Measurements from ENCODE around the gene PLTP.
A peak's percentile ranks its signal among the peaks of the same experiment; 100 is the strongest.
"Not testable (repeated sequence)": the region's sequence is repeated elsewhere in the genome, so short reads cannot be mapped to it uniquely, and the experiment has no call there.

The PLTP gene

GRCh38 chr20:45919542-45920399 is 7.8 kb upstream of the PLTP start:
- no peak for DNase-seq (ENCODE audit: low spot score)

GRCh38 chr20:45918779-45919537 is 7.0 kb upstream of the PLTP start:
- no peak for DNase-seq (ENCODE audit: low spot score)

GRCh38 chr20:45918182-45918737 is 6.3 kb upstream of the PLTP start:
- DNase-seq (ENCODE audit: low spot score): no peak

- DNase-seq (ENCODE audit: low spot score): no peak
Measured at GRCh38 chr20:45917790-45918141, 5.8 kb upstream of the PLTP start.

DNA sequence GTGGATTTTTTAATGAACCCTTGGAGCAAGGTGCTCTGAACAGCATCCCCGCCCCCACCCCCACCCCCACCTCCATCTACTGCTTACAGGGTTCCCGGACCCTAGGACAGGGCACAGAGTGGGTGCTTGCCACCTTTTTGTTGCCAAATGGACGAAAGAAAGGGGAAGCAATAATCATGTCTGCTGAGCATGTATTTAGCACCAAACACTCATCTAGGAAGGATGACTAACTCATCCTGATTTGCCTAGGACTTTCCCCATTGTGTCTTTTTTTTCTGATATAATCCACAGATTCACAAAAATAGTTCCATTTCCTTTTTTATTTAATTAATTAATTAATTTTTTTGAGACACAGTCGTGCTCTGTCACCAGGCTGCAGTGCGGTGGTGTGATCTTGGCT is 1.2 kb upstream of the PLTP start:
- DNase-seq (ENCODE audit: low spot score): no peak

GRCh38 chr20:45912344-45912682 is 358 bp upstream of the PLTP start:
- DNase-seq (ENCODE audit: low spot score): no peak

- peak; percentile 93 for DNase-seq (ENCODE audit: low spot score)
Measured at GRCh38 chr20:45910670-45911485, 1.1 kb downstream of the PLTP start.

DNA sequence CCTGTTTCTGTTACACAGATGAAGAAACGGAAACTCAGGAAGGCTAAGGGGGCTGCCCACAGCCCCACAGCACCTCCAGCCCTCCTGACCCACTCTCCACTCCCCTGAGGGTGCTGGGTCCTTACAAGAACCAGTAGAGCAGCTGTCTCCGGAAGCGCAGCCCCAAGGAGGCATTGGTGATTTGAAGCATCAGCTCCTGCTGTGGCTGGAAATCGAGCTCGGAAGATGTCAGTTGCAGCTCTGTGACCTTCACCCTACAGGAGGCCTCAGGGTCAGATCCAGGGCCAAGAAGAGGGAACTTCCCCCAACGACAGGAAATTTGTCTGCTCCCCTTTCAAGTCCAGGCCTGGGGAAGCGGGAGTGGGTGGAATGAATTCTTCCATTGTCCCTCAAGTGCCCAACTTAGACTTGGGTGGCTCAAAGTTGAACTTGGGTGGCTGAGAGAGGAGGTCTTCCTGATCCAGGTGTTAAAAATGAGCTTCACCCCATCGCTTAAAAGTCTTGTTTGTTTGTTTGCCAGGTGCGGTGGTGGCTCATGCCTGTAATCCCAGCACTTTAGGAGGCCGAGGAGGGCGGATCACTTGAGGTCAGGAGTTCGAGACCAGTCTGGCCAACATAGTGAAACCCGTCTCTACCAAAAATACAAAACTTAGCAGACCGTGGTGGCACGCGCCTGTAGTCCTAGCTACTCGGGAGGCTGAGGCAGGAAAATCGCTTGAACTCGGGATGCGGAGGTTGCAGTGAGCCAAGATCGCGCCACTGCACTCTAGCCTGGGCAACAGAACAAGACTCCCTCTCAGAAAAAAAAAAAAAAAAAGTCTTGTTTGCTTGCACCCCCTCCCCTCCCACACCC is 1.9 kb downstream of the PLTP start:
- no peak for DNase-seq (ENCODE audit: low spot score)

DNA sequence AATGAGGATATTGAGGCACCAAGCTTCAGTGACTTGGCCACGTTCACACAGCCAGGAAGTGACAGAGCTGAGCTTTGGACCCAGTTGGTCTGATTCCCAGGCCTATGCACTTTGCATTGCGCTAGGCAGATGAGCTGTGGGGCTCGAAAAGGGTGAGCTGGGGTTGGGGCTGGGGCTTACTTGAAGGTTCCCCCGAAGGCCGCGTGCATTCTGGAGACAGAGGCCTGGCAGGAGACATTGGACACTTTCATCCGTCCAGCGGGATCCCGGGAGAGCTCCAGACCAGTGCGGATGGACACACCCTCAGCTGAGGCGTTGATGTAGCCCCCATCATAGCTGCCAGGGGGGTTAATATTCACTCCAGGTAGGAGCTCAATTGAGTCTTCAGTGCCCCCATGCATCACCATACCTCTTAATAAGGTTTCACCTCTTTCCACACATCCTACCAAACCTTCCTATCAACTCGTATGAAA is 2.6 kb downstream of the PLTP start:
- no peak for DNase-seq (ENCODE audit: low spot score)

GRCh38 chr20:45908084-45908483 is 3.9 kb downstream of the PLTP start:
- DNase-seq (ENCODE audit: low spot score): no peak

DNA sequence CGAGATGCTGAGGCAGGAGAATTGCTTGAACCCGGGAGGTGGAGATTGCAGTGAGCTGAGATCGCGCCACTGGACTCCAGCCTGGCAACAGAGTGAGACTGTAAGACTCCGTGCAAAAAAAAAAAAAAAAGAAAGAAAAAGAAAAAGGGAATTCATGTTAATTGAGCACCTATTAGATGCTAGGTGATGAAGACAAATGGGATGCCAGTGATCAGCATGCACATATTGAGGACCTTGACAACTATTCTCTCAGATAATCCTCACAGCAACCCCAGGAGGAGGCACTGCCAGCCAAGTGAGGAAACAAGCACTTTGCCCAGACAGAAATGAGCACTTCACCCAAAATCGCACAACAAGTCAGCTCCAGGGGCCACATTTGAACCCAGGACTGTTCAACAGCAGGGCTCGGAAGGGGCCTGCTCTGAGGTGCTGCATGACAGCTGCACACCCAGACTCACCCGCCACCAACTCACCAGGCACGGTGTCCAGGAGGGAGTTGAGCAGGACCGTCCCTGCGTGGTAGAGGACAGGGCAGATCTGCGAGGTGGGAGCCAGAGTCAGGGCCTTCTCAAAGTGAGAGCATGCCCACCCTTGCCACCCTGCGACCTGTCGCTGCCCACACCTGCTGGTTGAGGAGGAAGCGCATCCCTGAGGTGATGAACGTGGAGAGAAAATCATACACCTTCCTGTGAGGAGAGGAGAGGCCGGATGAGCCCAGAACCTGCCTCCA is 4.6 kb downstream of the PLTP start:
- DNase-seq (ENCODE audit: low spot score): no peak

- no peak for DNase-seq (ENCODE audit: low spot score)
Measured at GRCh38 chr20:45905505-45906079, 6.4 kb downstream of the PLTP start.

DNA sequence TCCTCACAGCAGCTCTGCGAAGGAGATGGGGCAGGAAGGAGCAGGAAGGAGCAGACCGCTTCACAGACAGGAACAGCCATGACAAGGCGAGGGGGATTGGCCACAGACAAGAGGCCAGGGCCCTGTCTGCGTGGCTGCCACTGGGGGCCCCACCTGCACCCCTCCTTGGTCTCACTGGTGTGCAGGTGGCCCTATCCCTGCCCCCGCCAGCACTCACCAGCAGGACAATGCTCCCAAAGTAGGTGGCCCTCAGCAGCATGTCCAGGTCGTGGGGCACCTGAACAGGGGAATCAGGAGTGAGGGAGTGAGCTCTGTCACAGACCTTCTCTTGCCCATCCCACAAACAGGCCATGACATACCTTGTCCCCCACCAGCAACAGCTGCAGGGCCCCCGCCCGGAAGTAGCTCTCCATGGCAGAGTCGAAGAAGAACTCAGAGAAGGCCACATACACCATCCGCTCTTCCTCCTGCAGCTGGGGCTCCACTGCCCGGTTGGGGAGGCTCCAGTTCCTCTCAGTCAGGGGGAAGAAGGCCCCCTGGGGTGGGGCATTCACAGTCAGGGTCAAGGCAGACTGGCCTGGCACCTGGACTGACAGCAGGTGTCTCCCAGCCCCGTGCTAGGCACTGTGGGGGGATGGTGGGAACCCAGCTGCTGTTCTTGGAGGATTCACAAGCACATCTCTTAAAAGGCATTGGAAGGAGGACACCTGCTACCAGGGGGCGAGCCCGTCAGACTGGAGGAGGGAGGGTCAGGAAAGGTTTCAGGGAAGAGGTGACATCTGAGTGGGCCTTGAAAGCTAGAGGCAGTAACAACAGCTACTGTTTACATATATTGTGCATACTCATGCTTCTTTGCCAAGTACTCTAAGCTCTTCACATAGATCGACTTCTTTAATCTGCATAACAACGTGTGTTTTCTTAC is 7.1 kb downstream of the PLTP start:
- DNase-seq (ENCODE audit: low spot score): no peak

DNA sequence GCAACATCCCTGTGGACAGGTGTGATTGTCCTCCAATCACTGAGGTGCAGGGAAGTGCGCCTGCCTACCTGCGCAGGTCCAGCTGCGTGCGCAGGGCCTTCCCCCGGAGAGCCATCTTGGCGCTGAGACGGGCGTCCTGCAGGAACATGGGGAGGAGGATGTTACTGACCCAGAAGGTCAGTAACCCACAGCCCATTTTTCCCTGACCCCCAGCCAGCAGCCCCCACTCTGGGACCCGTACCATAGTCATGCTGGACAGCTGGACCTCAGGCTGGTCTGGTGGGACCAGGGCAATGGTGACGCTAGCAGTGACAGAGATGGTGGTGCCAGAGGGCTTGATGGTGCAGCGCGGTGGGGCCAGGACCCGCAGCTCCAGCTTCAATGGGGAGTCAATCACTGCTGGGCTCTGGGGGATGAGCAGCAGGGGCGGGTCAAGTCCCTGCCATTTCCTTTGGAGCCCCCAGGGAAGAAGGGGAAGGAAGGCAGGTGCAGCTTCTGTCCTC is 9.7 kb downstream of the PLTP start:
- no peak for DNase-seq (ENCODE audit: low spot score)

DNA sequence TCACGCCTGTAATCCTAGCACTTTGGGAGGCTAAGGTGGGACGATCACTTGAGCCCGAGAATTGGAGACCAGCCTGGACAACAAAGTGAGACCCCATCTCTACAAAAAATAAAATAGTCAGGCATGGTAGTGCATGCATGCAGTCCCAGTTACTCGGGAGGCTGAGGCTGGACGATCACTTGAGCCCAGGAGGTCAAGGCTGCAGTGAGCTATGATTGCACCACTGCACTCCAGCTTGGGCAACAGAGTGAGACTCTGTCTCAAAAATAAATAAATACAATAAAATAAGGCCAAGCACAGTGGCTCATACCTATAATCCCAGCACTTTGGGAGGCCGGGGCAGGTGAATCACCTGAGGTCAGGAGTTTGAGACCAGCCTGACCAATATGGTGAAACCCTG is 10.6 kb downstream of the PLTP start:
- DNase-seq (ENCODE audit: low spot score): not testable (repeated sequence)

- no peak for DNase-seq (ENCODE audit: low spot score)
Measured at GRCh38 chr20:45899046-45899835, 12.7 kb downstream of the PLTP start.

- DNase-seq (ENCODE audit: low spot score): no peak
Measured at GRCh38 chr20:45898285-45898684, 13.7 kb downstream of the PLTP start.

GRCh38 chr20:45897692-45898091 is 14.3 kb downstream of the PLTP start:
- DNase-seq (ENCODE audit: low spot score): no peak
